GM18951 (cell line): ENCODE data around the gene SPRN.

Source experiments
- POLR2A ChIP-seq: IDR thresholded peaks from 4 replicates; pipeline ENCODE4 v1.6.1; 2011; ENCODE audit warnings: mild to moderate bottlenecking; ENCODE audit not compliant: insufficient read length, insufficient read depth; ENCODE audit errors: extremely low read depth
- in situ Hi-C: fragments of 300-500 bp; cut with MboI; formaldehyde crosslinking; loops from one replicate; pipeline ENCODE4 v1.12.0; 2022; ENCODE audit warnings: low sequenced_read_pairs, mixed read lengths, inconsistent platforms; ENCODE audit not compliant: unreplicated experiment

Gene SPRN

GRCh38 chr10:133375357-133376115 lies 48.9 kb downstream of the SPRN start:
- in situ Hi-C loops = no loop called here
- no peak for TF ChIP-seq POLR2A

- in situ Hi-C loops = no loop called here
- TF ChIP-seq POLR2A = peak; percentile 90
Observed at GRCh38 chr10:133373174-133374090, 51.0 kb downstream of the SPRN start, which contains the start of gene ECHS1. ECHS1 (minus strand) TSS chr10:133373354; CDS start chr10:133373333, 21 bp downstream.

GRCh38 chr10:133372507-133372906 lies 51.9 kb downstream of the SPRN start:
- in situ Hi-C loops = no loop called here
- no peak for TF ChIP-seq POLR2A
